Neutrophil (primary cell): Measurements from ENCODE around the gene SPINK7.
"Not testable (repeated sequence)": the region's sequence is repeated elsewhere in the genome, so short reads cannot be mapped to it uniquely, and the experiment has no call there.

Source experiments
- H3K27ac ChIP-seq: fragments of 200-600 bp; sonication (generic); 2 replicates; pipeline ENCODE4 v1.5.1; 2016; ENCODE audit warnings: mild to moderate bottlenecking, moderate library complexity
- H3K27me3 ChIP-seq: fragments of 200-600 bp; sonication (generic); 2 replicates; pipeline ENCODE4 v1.6.0; 2016; ENCODE audit warnings: mild to moderate bottlenecking
- H3K36me3 ChIP-seq: fragments of 200-600 bp; sonication (generic); 2 replicates; pipeline ENCODE4 v1.5.1; 2017
- H3K4me1 ChIP-seq, 2 experiments: fragments of 200-600 bp in 1 of 2; sonication (generic) in 1 of 2; 1 replicate in 1 of 2; 2 replicates in 1 of 2; pipeline versions ENCODE4 v1.5.1 to v1.6.1; 2013 to 2016; ENCODE audit warnings: low read depth in 1 of 2, low read length in 1 of 2, mild to moderate bottlenecking in 1 of 2, moderate library complexity in 1 of 2; ENCODE audit not compliant: control insufficient read depth in 1 of 2, insufficient read depth in 1 of 2
- H3K4me3 ChIP-seq, 2 experiments: fragments of 200-600 bp in 1 of 2; sonication (generic) in 1 of 2; 1 replicate in 1 of 2; 2 replicates in 1 of 2; pipeline ENCODE4 v1.5.1; 2013 to 2016; ENCODE audit warnings: low read depth in 1 of 2, low read length in 1 of 2, mild to moderate bottlenecking in 1 of 2, moderate library complexity in 1 of 2
- H3K9me3 ChIP-seq: fragments of 200-600 bp; sonication (generic); 2 replicates; pipeline ENCODE4 v1.5.1; 2016
- TF ChIP-seq, protein P1 (sequence below): fragments of 200-600 bp; sonication (generic); IDR thresholded peaks from 2 replicates; pipeline ENCODE4 v1.5.1; 2016; ENCODE audit warnings: antibody characterized with exemption

SPINK7 gene

GRCh38 chr5:148312153-148312552 is at the start of gene SPINK7:
SPINK7 (plus strand) TSS chr5:148312423; CDS start chr5:148312484, 61 bp downstream.
- Histone ChIP-seq H3K27ac (no peak within 1 kb of the TSS), H3K4me3 (no peak within 1 kb of the TSS), H3K4me1 (no peaks in the 10 kb centered on the region), H3K9me3 (no peaks in the 10 kb centered on the region), H3K27me3 (no peaks in the 10 kb centered on the region), H3K36me3 (no peaks in the 10 kb centered on the region)
- TF ChIP-seq, protein P1, sequence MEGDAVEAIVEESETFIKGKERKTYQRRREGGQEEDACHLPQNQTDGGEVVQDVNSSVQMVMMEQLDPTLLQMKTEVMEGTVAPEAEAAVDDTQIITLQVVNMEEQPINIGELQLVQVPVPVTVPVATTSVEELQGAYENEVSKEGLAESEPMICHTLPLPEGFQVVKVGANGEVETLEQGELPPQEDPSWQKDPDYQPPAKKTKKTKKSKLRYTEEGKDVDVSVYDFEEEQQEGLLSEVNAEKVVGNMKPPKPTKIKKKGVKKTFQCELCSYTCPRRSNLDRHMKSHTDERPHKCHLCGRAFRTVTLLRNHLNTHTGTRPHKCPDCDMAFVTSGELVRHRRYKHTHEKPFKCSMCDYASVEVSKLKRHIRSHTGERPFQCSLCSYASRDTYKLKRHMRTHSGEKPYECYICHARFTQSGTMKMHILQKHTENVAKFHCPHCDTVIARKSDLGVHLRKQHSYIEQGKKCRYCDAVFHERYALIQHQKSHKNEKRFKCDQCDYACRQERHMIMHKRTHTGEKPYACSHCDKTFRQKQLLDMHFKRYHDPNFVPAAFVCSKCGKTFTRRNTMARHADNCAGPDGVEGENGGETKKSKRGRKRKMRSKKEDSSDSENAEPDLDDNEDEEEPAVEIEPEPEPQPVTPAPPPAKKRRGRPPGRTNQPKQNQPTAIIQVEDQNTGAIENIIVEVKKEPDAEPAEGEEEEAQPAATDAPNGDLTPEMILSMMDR: no peak

DNA sequence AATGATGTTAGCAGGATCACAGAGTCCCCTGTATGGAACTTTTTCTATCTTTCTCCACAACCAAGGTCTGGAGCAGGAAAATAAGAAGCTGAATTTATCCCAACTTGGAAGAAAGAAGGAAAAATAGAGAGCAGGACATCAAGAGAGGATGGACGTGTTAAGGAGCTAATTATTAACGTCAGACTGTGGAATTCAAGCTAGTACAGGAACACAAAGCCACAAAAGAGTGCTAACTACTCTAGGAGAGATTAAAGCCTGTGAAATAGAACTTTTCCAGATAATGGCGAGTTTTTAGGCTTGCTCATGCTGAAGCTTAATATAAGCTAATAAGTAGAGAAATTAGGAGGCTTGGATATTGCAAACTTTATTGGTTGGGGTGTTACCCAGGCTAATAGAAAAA is 44.3 kb upstream of the SPINK7 start:
- TF ChIP-seq, protein P1: no peak
- Histone ChIP-seq H3K27me3 (no peaks in the 10 kb centered on the region), H3K27ac (no peak overlapping the region), H3K9me3 (no peaks in the 10 kb centered on the region), H3K4me1 (no peaks in the 10 kb centered on the region), H3K36me3 (no peaks in the 10 kb centered on the region), H3K4me3 (no peak overlapping the region)

GRCh38 chr5:148268566-148268965 is 43.7 kb upstream of the SPINK7 start, which contains the start of gene SPINK13:
SPINK13 (plus strand) TSS chr5:148268794; CDS start chr5:148270073, 1,279 bp downstream.
- H3K9me3 ChIP-seq: no peaks in the 10 kb centered on the region
- H3K36me3 ChIP-seq: no peaks in the 10 kb centered on the region
- TF ChIP-seq, protein P1: no peak
- no peak within 1 kb of the TSS for H3K27ac ChIP-seq
- no peak within 1 kb of the TSS for H3K4me3 ChIP-seq
- no peaks in the 10 kb centered on the region for H3K4me1 ChIP-seq
- H3K27me3 ChIP-seq: no peaks in the 10 kb centered on the region

GRCh38 chr5:148275129-148275528 is 37.1 kb upstream of the SPINK7 start:
- not testable (repeated sequence) for H3K4me1 ChIP-seq, H3K9me3 ChIP-seq

GRCh38 chr5:148280893-148281292 is 31.3 kb upstream of the SPINK7 start:
- not testable (repeated sequence) for H3K4me3 ChIP-seq, H3K9me3 ChIP-seq, H3K4me1 ChIP-seq, H3K27ac ChIP-seq, H3K27me3 ChIP-seq, H3K36me3 ChIP-seq

More at GRCh38 chr5:148275129-148275528, 37.1 kb upstream of the SPINK7 start:
- H3K36me3 ChIP-seq, H3K27ac ChIP-seq, H3K27me3 ChIP-seq, H3K4me3 ChIP-seq: not testable (repeated sequence)

DNA sequence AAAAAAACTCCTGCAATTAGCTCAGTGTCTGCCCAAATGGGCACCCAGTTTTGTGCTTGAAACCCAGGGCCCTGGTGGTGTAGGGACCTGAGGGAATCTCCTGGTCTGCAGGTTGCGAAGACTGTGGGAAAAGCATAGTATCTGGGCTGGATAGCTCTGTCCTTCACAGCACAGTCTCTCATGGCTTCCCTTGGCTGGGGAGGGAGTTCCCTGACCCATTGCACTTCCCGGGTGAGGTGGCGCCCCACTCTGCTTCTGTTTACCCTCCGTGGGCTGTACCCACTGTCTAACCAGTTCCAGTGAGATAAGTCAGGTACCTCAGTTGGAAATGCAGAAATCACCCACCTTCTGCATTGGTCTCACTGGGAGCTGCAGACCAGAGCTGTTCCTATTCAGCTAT is 30.9 kb upstream of the SPINK7 start:
- H3K4me3 ChIP-seq, H3K36me3 ChIP-seq, H3K4me1 ChIP-seq, H3K27me3 ChIP-seq, H3K27ac ChIP-seq, H3K9me3 ChIP-seq: not testable (repeated sequence)

DNA sequence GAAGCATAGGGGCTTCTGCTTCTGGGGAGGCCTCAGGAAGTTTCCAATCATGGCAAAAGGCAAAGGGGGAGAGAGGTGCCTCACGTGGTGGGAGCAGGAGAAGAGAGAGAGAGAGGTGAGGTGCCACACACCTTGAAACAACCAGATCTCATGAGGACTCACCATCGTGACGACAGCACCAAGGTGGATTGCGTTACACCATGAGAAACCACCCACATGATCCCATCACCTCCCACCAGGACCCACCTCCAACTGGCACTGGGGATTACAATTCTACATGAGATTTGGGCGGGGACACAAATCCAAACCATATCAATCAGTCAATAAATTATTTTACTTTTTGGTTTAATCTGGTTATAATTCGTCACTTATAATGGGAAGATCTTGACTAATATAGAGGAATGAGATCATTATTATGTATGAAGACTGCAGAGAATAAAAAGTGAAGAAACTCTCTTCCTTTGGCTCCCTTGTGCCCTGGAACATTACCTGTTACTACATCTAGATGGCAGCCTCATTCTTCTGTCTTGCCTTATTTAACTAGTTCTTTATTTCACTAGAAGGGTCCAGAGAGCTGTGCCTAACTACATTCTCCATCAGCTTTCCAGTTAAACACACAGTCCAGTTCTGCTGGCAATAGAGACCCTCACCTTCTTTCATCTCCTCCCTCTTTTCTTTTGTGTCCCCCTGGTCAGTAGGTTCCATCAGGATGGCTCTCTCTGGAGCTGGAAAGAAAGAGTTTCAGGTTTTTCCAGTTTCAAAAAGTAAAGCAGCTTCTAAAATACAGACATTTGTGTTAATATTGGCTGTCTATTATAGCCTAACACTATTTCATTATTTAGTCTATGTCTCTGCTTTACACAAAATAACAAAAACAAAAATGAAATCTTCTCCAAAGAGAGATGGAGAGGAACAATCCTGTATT is 21.7 kb upstream of the SPINK7 start:
- no peaks in the 10 kb centered on the region for H3K4me1 ChIP-seq
- H3K27ac ChIP-seq: no peak overlapping the region
- H3K4me3 ChIP-seq: no peak overlapping the region
- H3K9me3 ChIP-seq: no peaks in the 10 kb centered on the region
- no peaks in the 10 kb centered on the region for H3K36me3 ChIP-seq
- TF ChIP-seq, protein P1: no peak
- H3K27me3 ChIP-seq: no peaks in the 10 kb centered on the region
